HG03520 (cell line): Measurements from ENCODE around the gene SLC2A11.

Experiments used
- ATAC-seq: cut with Tn5 transposase; IDR thresholded peaks from one replicate; pipeline ENCODE4 v1.9.1; 2021; ENCODE audit warnings: mild to moderate bottlenecking, moderate library complexity; ENCODE audit not compliant: unreplicated experiment

SLC2A11 gene

DNA sequence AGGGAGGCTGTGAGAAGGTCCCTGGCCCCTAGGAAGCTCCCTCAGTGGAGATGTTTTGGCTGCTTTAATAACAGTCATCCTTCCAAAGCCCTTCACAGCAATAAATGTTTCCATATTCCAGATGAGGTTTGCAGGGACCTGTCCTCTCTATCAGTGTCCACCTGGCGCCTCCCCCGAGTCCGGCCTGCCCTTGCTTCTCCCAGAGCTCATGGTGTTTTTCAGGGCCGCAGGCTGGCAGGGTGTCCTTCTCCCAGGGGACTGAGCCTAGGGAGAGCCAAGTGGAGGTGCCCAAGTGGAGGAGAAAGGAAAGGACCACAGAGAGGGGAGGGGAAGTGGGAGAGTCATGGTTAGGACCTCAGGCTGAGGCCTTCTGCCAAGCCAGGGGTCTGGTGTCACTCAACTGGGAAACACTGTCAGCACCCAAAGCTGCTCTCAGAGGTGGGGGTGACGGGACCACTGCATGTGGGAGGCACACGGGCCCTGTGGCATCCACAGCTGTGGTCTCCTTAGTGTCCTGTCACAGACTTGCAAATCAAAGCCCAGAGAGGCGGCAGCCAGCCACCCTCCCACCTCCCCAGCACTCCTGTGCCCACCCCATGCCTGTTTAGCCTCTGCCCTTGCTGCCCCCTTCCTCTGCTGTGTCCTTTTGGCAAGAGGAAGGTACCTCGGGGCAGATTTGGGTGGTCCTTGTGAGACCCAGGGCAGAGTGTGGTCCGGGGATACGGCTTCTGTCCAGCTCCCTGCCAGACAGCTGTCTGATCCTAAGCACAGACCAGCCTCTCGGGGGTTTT is 25.3 kb upstream of the SLC2A11 start:
- no peak for ATAC-seq

DNA sequence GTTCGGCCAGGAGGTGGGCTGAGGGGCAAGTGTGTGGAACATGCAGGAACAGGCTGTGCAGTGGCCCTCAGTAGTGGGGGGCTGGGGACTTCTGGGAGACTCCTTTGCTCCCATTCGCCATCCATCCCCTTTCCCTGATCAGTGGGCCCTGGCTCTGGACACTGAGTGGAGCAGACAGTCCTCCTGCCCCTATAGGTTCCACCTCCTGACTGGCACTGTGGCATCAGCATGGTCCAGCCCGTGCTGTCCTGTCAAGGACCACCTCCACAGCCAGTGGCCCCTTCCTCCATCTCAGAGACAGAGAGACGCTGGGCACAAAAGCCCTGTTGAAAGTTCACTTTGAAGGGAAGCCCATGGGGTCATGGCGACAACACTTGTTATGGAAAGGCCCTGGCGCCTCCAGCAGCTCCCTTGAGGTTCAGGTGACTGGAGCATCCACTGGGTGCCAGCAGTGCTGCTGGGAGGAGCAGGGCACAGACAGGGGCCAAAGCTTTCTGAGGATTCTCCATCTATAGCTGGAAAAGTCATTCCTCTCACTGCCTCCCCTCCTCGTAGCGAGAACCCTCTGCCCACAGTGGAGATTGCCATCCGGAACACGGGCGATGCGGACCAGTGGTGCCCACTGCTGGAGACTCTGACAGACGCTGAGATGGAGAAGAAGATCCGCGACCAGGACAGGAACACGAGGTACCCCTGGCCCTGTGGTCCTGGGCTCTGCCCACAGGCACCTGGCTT is 24.5 kb upstream of the SLC2A11 start:
- no peak for ATAC-seq

DNA sequence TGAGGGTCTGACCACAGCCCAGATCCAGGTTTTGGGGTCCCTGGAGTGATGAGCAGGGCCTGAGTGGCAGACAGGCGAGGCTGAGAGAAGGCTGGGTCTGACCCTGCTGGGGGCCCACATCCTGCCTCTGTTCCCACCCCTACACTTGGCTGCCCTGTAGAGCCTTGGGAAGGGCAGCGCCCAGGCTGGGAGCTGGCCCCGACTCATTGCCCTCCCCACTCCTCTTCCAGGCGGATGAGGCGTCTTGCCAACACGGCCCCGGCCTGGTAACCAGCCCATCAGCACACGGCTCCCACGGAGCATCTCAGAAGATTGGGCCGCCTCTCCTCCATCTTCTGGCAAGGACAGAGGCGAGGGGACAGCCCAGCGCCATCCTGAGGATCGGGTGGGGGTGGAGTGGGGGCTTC is 23.8 kb upstream of the SLC2A11 start:
- ATAC-seq, result no peak

DNA sequence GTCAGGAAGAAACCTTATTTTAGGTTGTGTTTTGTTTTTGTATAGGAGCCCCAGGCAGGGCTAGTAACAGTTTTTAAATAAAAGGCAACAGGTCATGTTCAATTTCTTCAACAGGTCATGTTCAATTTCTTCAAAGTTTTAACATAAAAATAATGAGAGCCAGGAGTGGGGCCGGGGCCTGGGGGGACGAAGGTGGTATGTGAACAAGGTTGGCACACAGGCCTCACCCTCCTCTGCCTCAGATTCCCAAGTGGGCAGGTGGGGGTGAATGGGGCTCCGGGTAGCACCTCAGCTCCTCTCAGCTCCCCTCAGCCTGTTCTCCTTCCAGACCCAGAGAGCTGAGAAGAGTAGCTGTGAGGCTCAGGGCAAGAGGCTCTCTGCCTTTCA is 23.3 kb upstream of the SLC2A11 start:
- ATAC-seq, result no peak

DNA sequence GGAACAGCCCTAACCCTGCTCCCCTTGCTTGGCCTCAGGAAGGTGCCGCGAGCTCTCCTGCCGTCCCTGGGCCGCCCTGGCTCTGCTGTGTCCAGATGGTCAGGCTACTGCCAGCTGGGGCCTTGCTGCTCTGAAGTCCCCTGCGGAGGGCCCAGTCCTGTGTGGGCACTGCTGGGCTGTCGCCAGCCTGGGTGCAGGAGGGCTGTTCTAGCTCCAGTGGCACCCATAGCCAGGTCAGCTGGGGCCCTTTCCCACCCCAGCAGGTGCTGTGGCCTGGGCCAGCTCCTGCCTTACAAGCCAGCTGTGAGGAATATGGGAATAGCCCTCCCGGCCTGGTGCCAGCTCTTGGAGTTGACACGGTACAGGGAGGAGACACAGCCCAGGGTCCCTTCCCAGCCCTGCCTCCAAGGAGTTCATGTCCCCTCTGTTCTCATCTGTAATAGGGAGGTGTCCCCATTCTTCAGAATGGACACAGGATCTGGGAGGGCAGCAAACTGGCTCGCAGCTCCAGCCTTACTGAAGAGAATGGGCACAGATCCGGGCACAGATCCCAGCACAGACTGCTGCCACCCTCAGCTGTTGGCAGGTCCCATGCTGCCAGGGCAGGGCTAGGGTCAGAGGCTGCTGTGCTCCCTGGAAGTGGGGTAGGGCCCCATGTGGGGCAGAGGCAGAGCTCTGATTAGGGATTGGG is 22.7 kb upstream of the SLC2A11 start:
- ATAC-seq, result no peak

DNA sequence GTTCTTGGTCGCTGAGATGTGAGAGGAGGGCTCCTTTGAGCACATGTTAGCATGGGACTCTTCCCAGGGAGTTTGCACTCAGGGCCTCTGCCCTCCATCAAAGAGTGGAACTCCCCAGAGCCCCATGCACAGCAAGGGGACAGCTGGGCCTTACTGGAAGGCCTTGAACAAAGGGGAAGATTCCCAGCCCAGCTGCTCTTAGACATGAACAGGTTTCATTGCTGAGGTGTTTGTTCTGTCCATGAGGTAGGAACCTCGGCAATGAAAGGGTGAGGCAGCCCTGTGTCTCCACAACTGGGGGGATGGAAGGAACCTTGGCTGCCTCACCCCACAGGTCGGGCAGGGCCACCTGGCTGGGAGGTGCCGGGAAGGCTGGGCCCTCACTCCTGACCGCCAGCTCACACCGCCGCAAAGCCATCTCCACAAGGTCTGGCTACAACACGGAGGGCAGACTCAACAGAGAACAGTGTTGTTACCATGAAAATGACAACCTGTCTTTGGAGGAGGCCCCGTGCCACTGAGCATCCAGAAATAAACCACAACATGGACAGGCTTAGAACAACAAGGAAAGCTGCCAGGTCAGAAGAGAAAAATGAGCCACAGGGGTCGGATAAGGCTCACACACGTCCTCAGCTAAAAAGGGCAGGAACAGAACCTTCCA is 22.1 kb upstream of the SLC2A11 start:
- no peak for ATAC-seq

DNA sequence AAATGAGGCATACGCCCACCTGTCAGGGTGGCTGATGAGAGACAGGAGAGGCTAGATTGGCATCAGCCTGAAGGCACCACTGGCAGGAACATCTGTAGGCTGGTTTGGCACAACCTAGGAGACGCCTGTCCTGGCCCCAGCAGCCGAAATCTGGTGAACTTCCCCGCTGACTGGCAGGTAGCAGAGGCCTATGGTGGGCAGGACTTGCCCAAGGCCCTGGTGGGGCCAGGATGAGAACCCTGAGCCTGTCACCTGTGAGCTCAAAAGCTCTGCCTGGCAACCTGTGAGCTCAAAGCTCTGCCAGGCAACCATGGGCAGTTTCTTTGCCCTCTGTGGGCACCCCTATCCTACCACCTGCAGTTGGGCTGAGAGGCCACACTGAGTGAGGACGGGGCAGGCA is 21.4 kb upstream of the SLC2A11 start:
- ATAC-seq, result no peak

DNA sequence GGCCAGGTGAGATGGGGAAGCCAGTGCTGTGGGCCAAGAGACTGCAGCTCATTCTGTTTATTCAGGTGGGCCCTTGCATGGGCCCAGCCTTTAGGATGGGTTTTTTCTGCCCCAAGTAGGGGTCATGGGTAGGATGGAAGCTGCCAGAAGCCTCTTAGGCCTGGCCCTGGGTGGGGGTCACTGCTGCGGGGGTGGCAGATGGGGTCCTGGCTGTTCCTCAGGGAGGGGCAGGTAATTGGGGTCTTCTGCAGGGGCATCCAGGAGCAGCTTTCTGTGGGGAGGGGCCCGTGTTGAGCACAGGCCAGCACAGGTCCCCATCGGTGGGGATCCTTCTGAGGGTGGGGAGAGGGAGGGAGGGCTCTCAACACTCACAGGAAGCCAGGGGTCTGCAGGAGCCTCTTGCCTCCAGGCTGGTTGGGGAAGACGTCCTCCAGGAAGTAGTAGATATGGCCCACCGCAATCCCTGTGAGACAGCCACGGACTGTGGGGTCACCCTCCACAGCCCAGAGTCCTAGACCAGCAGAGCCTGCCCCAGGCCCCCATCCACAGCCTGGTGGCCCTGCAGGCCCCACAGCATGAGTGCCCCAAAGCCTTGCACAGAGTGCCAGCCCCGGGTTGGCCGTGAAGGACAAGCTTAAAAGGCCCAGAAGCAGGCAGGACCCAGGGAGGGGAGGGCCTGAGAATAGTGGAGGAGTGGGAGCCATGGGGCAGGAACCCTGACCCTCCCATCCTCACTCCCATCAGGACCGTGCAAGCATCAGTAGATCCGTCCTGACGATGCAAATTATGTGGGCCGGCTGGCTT is 20.8 kb upstream of the SLC2A11 start:
- no peak for ATAC-seq

DNA sequence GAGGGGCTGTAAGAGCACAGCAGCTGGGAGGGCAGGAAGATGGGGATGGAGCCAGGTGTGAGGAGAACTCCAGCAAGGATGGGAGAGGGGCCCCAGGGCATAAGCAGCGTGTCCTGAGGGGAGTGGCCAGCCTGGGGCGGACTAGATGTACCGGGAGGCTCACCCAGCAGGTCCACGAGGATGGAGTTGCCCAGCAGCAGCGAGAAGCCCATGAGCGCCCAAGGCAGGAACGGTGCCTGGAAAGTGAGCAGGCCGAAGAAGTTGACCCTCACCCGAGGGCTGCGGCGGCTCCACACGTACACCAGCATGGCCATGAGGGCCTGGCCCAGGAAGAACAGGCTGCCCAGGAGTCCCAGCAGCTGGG is 20.2 kb upstream of the SLC2A11 start:
- ATAC-seq, result no peak

DNA sequence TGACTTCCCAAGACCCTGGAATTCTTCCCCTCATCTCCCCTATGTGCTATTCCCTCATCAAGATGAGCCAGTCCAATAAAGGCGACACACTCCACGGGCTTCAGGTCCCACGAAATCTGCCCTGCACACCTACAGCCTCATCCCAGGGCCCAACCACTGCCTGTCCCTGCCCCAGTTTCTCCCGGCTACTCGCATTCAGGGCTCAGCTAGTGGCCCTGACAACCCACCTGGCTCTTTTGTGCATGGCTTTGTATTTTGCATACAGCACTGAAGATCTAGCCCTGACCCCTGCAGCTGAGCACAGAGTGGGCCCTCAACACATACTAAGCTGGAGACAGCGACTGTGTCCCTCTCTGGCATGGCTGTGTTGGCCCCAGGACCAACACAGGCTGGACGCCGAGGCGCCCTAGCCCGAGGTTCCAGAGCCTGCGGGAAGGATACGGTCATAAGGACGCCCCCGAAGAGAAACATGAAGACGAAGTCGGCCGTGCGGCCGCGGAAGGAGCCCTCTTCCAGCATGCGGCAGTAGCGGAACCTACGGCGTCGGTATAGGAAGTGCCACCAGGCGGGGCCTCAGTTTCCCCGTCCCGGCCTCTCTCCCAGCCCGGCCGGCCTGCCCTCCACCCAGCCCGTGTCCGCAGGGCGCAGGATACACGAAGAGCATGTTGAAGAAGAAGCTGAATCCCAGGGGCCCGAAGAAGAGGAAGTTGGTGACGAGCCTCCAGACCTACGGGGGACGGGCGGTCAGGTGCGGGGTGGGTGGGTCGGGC is 19.6 kb upstream of the SLC2A11 start:
- ATAC-seq, result no peak

DNA sequence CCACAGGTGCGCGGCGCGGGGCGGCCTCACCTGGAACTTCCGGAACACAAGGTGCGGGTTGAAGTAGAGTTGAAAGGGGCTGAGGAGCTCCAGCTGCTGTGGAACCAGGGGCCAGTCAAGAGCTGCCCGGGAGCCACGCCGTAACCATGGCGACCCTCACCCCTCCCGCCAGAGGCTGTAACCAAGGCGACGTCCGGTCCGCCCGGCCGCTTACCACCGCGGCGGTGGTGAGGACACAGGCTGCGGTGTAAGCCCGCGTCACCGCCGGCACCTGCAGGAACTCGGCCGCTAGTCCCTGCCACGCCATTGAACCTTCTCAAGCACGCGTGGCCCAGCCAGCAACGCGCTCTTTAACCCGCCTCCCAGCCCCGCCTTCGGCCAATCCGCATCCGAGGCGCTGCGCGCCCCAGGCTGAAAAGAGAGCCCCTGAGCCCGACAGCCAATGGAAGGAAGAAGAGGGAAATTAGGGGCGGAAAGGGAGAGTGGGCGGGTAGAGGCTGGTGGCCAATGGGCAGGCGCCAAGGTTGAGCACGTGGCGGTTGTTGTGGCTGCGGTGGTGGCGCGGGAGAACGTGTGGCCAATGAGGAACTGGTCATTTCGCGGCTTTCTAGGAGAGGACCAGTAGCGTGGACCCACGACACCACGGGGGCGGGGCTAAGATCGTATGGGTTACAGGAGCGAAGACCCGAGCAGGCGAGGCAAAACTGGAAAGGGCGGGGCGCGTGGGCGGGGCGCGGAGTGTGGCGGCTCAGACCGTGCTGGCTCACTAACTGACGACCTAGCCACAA is 18.8 kb upstream of the SLC2A11 start, which contains the start of gene DERL3:
TSS of gene DERL3 (minus strand) at position 326 of the 788 bp plus-strand sequence. CDS start at position 307, 19 bp downstream.
- peak; percentile 78 for ATAC-seq

DNA sequence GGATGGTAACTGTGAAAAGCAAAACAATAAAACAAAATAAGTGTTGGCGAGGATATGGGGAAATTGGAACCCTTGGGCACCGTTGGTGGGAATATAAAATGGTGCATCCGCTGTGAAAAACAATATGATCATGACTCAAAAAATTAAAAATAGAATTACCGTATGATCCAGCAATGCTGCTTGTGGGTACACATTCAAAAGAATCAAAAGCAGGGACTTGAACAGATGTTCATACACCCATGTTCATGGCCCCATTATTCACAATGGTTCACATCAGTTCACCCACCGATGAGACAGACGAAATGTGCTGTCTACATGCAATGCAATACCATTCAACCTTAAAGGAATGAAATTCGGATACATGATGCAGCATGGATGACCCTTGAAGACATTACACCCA is 17.6 kb upstream of the SLC2A11 start:
- no peak for ATAC-seq

DNA sequence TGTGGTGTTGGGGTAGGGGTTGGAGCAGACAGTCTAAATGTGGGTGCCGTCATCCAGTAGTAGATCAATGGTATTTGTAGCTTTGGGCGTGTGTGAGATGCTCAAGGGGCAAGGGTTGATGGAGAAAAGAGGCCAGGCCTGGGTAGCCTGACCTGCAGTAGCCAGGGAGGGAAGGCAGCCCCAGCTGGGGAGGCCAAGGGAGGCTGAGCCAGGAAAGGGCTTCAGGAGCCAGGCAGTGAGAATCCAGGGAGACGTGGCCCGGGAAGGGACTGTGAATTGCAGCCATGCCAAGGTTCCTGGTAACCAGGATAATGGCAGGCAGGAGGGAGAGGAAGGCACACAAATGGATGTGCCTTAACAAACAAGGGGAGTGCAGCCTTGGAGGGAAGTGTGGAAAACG is 16.4 kb upstream of the SLC2A11 start:
- ATAC-seq, result no peak

DNA sequence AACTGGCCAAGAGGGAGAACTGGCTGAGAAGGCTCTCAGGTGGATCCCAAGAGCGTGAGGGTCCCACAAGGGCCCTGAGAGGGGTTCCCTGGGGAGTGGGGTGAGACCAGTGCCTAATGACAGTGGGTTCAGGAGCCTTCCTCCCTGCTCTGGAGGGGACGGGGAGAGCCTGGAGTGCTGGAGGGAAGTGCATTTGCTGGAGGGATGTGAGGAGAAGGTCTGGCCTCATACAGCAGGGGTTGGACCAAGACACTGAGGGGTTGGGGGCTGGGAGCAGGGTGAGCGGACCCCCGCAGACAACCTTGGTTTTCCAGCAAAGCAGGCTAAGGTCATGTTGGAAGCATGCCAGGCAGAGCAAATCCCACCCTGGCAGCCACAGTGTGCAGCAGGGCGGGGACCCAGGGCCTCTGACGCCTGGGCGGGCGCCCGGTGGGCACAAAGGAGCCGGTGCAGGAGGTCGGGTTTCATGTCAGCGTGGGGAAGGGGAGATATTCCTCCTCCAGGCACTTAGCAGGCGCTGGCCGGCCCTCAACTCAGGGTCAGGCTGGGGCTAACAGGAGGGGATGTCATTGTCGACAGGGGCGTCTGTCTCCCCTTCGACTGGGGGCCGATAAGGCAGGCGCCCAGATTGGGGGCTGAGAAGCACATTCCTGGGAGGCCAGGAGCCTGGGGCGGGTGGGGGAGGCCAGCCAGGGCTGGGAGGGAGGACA is 15.8 kb upstream of the SLC2A11 start:
- no peak for ATAC-seq

DNA sequence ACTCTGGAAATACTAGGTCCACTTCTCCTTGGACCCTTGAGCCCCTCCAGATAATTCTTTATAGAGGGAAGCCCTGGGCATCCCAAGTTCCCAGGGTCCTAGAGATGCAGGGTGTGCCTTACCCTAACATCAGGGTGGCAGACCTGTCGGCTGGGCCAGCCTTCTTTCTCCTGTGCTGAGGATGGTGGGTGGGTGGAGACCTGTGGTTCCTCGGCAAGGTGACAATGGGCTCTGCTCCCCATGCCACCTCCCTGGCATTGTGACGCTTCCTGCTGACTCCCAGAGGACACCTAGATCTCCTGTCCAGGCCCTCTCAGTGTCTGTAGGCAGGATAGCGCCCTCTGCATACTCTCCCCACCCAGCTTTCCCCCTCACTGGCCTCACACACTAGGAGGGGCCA is 15.1 kb upstream of the SLC2A11 start:
- no peak for ATAC-seq

DNA sequence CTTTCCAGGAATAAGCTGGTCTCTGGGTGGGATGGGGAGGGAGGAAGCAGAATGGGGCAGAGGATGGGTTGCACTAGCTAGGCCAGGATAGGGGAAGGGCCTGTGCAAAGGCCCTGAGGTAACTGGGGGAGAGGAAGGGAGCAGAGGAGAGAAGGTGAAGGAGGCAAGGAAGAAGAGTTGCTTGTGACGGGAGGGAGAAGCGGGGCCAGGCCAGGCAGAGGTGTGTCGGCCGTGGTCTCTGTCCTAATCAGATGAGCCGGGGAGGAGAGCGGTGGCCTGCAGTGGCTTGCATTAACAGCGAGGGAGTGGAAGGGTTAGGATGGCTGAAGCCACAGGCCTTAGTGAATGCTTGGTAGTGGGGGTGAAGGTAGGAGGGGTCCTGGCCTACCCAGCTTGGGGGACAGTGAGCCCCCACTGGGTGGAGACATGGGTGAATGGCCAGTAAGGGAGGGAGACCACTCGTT is 12.9 kb upstream of the SLC2A11 start:
- no peak for ATAC-seq

DNA sequence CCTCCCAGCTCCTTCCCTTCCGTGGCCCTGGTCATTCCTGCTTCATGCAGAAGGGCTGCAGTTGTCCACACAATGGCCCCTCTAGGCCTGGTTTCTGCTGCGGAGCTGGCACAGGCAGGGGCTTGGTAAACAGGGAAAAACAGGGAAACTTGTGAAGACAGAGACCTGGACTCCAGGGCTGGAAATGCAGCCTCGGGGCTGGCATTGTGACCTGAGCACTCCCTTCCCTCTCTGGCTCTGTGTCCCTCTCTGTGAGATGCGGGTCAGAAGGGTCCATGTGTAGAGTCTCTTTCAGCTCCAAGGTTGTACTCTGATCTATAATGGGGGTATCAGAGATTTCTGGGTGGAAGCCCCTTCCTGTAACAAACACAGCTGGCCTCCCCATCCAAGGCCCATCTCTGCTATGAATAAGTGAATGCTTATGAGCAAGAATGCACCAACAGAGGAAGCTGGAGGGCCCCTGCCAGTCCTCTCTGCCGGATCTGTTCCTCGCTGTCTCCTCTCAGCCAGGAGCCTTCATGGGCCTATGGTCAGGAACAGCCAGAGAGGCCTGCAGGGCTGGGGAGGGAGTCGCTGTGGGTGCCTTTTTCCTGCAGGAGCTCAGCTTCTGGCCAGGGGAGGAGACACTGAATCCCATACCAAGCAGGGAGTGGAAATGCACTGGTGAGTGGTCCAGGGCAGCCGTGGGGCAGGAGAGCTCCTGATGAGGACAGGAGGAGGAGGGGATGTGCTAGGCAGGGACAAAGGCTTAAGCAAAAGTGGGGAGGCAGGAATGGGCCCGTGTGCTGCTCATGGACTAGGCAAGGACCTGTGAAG is 12.2 kb upstream of the SLC2A11 start:
- no peak for ATAC-seq
